GM13976 (cell line): ENCODE measurements around the gene STK31.

Experiments
- DNase-seq: peaks from one replicate; pipeline ENCODE4 v3.0.0; 2012; ENCODE audit warnings: low spot score
- CTCF ChIP-seq: IDR thresholded peaks from 2 replicates; pipeline ENCODE4 v1.5.1; 2012; ENCODE audit warnings: borderline replicate concordance, mild to moderate bottlenecking; ENCODE audit not compliant: insufficient read depth; ENCODE audit errors: extremely low read depth, missing control alignments, control extremely low read depth
- in situ Hi-C: fragments of 300-500 bp; cut with MboI; formaldehyde crosslinking; loops from one replicate; pipeline ENCODE4 v1.12.0; 2022; ENCODE audit warnings: low sequenced_read_pairs, mixed read lengths, inconsistent platforms; ENCODE audit not compliant: unreplicated experiment

Gene STK31

GRCh38 chr7:23693224-23693623, 16.8 kb upstream of the STK31 start:
- in situ Hi-C loops: no loop called here
- TF ChIP-seq CTCF: no peak
- DNase-seq: no peak

GRCh38 chr7:23696916-23697441, 13.0 kb upstream of the STK31 start:
- peak; percentile 75 for TF ChIP-seq CTCF
- in situ Hi-C loops: no loop called here
- peak; percentile 64 for DNase-seq

- DNase-seq: no peak
- in situ Hi-C loops: no loop called here
- no peak for TF ChIP-seq CTCF
Measured at GRCh38 chr7:23698822-23699221, 11.2 kb upstream of the STK31 start.

- no peak for TF ChIP-seq CTCF
- in situ Hi-C loops: loop anchor here (10.0 to 25.0 kb wide), 2 partner anchors 135 to 413 kb away; partner anchors contain the start of gene MALSU1
- no peak for DNase-seq
Measured at GRCh38 chr7:23700046-23700445, 10.0 kb upstream of the STK31 start.

GRCh38 chr7:23709081-23709750, 803 bp upstream of the STK31 start:
- TF ChIP-seq CTCF: no peak
- in situ Hi-C loops: loop anchor here (10.0 to 25.0 kb wide), 2 partner anchors 144 to 422 kb away; partner anchors contain the start of gene MALSU1
- no peak for DNase-seq

- in situ Hi-C loops: loop anchor here (25.0 kb wide), 1 partner anchor 425 kb away; the partner anchor contains the start of gene MALSU1
- DNase-seq: peak; percentile 68
- TF ChIP-seq CTCF: peak; percentile 21
Measured at GRCh38 chr7:23712368-23713284, 2.6 kb downstream of the STK31 start.
